ENCODE measurements around the gene ATP13A3.

DNA sequence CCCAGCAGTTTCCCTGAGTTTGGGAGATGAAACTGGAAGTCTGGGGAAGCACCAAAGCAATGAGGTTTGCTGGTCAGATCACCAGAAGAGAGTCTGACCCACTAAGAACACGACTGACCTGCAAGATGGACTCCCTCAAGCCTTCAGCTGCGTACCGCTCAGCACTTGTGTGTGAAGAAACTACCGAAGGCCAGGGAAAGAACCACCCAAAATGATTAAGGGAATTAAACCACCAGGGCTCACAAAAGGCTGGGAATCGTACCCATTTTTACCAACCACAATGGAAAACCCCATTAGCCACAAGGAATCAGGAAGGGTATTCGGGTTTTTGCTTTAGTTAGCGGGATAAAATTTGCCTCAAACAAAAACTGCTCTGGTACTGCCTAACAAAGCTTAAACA is 21.6 kb downstream of the ATP13A3 start:
- no peak for TF ChIP-seq GATA2 (IDR thresholded peaks at IDR 0.05; ENCODE audit: low read depth, low read length)
- TF ChIP-seq GATA3 (IDR thresholded peaks at IDR 0.05; ENCODE audit: low read depth, low read length) = no peak

All from SH-SY5Y (cell line).